GM12878 (cell line): Measurements from ENCODE around the gene SLC34A1.

Source experiments
- CTCF ChIP-seq, 3 experiments: IDR thresholded peaks in 2 of 3; conservative IDR thresholded peaks in 1 of 3; 2 replicates each; pipeline ENCODE4 v1.5.1; 2011; ENCODE audit warnings: low read depth in 3 of 3, low read length in 3 of 3, mild to moderate bottlenecking in 3 of 3, control low read depth in 2 of 3, moderate library complexity in 2 of 3, inconsistent platforms in 1 of 3, mixed read lengths in 1 of 3; ENCODE audit not compliant: control insufficient read depth in 2 of 3, insufficient read depth in 1 of 3; ENCODE audit errors: extremely low read depth in 1 of 3
- POLR2A ChIP-seq: IDR thresholded peaks from 2 replicates; pipeline ENCODE4 v1.6.1; 2011; ENCODE audit warnings: low read depth, mild to moderate bottlenecking, low read length
- SP1 ChIP-seq: IDR thresholded peaks from one replicate; pipeline ENCODE4 v1.6.1; 2011; ENCODE audit warnings: low read depth, low read length

GRCh38 chr5:177355162-177355867 is 28.9 kb upstream of the SLC34A1 start:
- no peak for TF ChIP-seq CTCF (IDR thresholded peaks at IDR 0.05 in 2 of 3, conservative IDR thresholded peaks at IDR 0.05 in 1 of 3; ENCODE audit: control insufficient read depth in 2 of 3, extremely low read depth in 1 of 3, insufficient read depth in 1 of 3, low read depth in 3 of 3, low read length in 3 of 3)
- no peak for TF ChIP-seq SP1
- TF ChIP-seq POLR2A: no peak
